ENCODE results near the gene NLRP9.

NLRP9 gene

DNA sequence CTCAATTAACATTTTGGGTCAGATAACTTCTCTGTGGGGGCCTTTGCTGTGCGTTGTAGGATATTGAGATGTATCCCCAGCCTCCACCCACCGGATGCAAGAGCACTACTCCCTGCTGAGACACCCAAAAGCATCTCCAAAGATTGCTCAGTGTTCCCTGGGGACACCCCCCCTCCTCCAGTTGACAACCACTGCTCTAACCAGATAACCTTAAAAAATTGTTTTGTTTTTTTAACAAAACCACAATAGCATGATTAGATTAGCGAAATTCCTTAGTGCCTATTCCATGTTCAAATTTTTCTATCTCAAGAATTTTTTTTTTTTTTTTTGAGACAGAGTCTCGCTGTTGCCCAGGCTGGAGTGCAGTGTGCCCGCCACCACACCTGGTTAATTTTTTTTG is 65.8 kb downstream of the NLRP9 start:
- no peak for DNase-seq

DNA sequence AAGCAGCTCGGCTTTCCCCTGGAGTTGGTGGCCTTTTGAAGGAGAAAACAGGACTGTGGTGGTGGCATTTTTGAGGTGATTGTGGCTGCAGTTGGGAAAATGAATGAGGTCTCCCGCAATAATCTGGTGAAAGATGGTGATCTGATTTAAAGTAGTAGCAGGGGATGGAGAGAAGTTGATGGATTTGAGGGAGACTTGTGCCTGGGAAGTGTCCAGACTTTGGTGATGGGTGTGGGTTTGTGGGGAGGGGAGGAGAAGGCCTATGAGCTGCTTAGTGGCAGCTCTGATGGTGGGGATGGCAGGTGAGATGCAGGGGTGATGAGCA is 67.2 kb downstream of the NLRP9 start:
- no peak for DNase-seq

DNA sequence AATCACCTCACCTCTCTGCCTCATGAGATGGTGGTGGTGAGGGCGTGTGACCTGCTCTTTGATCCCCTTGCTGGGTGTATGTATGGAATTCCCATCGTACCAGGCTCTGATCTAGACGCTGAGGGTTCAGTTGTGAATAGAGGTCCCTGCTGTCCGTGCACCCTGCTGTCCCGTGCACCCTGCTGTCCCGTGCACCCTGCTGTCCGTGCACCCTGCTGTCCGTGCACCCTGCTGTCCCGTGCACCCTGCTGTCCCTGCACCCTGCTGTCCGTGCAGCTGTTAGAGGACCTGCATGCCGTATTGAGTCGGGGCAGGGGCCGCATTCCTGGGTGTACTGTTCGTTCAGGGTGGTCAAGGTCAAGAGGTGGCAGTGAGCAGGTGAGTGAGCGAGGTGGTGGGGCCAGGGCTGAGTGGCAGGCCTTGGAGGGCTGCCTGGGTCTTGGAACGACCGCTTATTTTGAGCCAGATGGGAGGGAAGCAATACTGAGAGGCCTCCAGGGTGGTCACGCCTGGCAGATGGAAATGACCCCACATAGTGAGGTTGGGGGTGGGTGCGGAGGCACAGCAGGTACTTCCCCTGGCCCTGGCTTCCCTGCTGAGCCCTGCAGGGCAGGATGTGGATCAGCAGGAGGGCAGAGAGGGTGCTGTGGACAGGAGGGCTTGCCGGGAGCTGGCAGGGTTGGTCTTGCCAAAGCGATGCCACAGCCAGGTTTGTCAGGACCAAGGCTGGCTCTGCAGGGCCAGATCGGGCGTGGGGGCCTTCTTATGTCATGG is 67.7 kb downstream of the NLRP9 start:
- no peak for DNase-seq

DNA sequence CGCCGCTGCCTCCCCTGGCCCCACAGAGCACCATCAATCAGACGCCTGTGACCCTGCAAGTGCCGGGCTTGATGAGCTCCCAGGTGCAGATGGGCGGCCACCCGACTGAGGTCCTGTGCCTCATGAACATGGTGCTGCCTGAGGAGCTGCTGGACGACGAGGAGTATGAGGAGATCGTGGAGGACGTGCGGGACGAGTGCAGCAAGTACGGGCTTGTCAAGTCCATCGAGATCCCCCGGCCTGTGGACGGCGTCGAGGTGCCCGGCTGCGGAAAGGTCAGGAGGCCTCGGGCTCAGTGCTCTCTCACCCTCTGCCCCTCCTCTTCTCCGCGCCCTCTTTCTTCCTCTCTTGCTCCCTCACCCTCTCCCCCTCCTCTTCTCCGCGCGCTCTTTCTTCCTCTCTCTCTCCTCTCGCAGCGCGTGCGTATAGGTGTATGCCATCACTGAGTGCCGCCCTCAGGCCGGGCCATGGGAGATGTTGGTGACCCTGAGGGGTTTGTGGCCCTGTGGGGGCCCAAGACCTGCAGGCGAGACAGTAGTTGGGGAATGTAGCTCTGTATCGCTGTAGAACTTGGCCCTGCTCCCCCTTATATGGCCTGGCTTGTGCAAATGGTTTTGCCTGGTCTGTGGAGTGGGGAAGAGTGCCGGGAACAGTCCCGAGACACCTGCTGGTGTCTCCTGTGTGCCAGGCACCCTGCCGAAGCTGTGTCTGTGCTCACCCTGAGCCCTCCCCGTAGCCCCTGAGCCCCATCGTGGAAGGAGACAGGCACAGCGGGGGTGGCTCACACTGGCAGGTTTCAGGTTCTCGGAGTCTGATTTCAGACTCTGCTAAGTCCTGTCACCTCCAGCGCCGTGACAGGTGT is 68.6 kb downstream of the NLRP9 start:
- no peak for DNase-seq

DNA sequence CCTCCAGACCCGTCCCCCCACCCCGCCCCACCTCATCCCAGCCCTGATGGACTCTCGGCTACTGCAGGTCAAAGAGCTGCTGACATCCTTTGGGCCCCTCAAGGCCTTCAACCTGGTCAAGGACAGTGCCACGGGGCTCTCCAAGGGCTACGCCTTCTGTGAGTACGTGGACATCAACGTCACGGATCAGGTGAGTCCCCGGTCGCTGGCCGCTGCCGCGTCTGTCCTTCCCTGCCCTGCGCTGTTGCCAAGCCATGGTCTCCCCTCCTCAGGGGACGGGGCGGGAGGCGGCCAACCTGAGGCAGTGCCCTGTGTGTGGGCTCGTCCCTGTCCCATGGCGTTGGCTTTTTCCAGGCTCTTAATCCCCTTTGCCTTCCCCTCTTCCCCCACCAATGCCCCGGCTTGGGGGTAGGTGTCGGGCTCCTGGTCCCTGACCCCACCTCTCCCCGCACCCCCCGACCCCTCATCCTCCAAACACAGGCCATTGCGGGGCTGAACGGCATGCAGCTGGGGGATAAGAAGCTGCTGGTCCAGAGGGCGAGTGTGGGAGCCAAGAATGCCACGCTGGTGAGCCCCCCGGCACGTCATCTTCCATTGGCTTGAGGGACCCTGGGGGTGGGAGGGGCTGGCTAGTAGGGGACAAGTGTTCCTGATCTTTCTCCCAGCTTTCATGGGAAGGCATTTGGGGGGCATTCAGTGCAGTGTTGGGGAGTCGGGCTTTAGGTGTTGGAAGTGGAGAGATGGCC is 69.4 kb downstream of the NLRP9 start:
- no peak for DNase-seq

DNA sequence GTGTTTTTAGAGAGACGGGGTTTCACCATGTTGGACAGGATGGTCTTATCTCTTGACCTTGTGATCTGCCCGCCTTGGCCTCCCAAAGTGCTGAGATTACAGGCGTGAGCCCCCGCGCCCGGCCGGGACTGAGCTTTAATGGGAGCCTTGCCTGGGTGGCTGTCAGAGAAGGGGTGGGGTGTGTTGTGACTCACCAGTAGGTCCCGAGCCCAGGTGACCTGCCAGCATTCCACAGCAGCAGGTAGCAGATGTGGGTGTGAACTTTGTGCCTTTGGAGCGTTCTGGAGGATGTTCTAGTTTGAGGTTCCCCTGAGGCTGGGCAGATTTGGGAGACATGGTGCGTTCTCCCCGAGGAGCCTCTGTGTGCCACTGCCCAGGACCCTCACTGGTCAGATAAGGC is 70.2 kb downstream of the NLRP9 start:
- no peak for DNase-seq

DNA sequence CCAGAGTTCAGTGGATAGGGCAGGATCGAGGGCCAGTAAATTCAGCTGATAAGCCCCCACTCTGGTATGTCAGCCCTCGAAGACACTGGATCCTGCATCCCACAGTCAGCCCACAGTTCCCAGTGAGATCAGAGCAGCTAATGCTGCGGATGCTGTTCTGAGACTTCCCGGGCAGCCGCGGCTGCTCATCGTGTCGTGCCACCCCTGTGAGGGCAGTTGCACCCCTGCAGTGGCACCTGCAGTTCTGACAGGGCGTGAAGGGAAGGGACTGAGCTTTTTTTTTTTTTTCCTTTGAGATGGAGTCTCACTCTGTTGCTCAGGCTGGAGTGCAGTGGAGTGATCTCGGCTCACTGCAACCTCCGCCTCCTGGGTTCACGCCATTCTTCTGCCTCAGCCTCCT is 70.7 kb downstream of the NLRP9 start:
- no peak for DNase-seq

DNA sequence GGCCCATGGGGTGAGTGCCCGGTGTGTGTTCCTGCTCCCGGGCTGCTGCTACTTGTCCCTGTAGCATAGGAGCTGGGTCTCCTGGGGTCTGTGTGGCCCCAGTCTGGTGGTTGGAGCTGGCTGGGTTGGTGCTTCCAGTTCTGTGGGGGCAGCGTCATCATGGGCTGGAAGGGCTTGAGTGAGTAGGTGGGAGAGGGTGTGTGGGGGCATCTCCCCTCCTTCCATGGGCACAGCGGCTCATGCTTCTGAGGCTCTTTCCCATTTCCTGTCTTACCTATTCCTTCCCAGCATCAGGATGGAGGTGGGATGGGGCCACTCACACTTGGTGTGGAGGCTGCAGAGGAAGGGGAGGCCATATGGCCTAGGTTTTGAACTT is 71.2 kb downstream of the NLRP9 start:
- no peak for DNase-seq

DNA sequence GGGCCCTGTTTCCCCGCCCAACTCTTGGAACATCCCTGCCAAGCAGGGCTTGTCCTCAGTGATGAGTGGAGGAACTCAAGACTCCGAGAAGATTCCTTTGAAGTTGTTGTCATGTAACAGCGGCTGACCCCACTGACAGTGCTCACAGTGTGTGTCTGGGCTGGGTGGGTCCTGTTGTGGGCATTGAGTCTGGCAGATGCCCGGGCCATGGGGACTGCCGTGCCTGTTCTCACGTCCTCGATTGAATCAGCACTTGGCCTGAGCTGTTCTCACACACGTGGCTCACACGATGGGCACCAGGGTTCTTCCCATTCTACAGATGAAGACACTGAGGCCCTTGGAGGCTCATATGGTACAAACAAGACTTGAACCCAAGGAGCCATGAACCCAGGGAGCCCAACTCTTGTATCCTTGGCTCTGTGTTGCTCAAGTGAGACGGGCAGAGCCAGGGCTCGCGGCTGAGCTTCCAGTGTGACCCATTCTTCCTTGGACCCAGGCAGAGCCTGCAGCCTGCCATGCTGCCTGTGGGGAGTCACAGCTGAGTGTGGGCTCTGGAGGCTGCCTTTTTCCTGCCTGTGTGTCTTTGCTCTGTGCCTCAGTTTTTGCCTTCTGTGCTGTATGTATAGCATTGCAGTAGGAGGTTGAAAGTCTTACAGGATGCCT is 71.7 kb downstream of the NLRP9 start:
- DNase-seq, result no peak

DNA sequence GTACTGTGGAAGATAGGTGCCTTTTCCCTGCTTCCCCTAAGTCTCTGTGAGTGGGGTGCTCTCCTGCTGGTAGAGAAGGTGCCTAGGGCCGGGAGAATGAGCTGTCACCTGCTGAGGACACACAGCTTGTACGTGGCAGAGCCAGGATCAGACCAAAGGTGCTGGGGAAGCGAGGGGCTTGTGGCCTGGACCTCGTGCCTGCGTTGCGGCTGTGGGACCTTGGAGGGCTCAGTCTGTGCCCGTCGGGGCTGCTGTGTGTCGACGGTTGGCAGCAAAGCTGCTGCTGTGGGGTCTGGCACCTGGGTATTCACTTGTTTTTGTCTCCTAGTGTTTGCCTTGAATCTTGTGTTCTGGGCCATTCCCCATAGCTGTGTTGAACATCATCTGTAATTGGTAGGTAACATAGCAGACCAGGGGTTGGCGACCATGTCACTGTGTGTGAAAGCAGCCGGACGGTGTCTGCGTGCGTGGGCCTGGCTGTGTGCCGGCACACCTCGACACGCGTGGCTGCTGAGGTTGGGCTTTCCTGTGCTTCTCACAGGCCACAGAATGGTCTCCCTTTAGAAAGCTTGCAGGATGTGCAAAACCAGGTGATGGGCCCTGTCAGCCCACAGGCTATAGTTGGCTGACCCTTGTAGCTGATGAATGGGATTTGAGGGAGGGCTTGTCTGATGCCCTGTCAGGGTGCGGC is 74.2 kb downstream of the NLRP9 start:
- no peak for DNase-seq

DNA sequence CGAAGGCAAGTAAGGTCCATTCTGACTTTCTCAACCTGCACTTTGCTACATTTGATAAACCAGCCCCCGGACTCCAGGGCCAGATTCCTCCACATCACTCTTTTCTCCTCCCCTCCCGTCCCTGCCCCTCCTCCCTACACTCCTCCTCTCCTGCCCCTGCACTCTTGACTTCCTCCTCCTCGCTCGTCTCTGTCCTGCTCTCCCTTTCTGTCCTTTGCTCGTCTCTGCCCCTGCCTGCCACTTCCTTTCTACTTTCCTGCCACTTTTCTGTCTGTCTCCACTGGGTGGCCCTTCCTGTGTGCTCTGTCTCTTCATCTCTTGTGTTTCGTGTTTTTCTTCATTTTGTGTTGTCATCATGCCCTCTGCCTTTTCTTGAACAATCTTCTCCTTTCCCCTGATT is 76.4 kb downstream of the NLRP9 start:
- DNase-seq, result no peak

DNA sequence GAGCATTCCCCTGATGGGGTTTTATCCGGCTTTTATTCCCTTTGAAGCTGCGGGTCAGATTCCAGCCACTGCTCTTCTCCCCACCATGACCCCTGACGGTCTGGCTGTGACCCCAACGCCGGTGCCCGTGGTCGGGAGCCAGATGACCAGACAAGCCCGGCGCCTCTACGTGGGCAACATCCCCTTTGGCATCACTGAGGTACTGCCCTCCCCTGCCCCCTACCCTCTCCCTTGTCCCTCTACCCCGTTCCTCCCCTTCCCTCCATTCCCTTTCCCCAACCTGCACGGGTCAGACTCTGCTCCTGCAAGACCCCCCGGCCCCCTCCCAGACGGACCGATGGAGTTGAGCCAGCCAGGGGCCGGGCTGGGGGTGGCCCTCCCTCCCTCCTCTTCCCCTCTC is 77.2 kb downstream of the NLRP9 start:
- DNase-seq, result no peak

DNA sequence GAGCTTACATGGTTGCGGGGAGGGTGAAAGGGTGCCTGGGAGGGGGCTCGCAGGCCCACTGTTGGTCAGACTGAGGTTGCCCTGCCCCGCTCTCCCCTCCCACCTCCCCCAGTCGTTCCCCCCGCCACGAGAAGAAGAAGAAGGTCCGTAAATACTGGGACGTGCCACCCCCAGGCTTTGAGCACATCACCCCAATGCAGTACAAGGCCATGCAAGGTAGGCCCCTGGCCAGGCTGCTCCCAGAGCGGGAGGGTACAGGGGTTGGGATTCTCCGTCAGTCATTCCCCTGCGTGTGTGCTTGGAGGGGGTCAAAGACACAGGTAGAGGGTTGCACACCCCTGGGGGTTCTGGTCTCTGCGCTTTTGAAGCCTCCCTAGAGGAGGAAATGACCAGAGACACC is 77.8 kb downstream of the NLRP9 start:
- no peak for DNase-seq

DNA sequence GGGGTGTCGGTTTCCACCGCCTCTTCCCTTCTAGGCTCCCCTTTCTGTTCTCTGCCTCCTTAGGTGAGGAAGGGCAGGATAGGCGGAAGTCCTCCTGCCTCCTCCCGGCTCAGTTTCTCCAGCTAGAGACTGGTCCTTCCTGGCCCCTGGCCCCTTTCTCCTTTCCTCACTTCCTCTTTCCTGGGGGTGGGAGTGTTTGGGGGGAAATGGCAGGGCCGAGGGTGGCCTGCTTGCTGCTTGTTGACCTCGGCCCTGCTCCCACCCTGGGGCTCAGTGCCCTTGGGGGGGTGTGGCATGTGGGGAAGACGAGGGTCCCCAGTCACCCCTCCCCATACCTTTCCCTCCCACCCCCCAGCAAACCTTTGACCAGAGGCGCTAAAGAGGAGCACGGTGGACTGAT is 78.4 kb downstream of the NLRP9 start:
- DNase-seq, result no peak

DNA sequence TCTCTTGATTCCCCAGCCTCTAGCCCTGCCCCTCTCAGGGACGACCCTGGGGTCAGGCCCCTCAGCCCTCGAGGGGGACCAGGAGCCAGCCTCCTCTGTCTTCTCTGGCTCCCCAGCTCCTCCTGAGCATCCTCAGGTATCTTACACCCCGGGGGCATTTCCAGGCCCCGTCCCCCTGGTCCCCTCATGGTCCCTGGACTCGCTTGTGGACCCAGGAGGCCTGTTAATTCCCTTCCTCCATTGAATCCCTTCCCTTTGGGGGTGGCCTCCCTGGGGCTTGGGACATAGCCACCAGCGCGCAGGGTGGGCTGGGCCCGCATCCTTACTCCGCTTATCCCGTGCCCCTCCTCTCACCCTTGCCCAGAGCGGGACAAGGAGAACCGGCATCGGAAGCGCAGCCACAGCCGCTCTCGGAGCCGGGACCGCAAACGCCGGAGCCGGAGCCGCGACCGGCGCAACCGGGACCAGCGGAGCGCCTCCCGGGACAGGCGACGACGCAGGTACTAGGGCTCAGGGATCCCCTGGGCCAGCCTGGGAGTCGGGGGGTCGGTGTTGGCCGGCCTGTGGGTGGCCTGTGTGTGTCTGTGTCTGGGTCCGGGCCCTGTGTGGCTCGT is 79.2 kb downstream of the NLRP9 start:
- DNase-seq, result no peak

Data from NCI-H2029 (cell line).